H9 (cell line): Measurements from ENCODE around the gene CAMK1G. TPM values are rescaled to one million over a fixed set of nuclear protein-coding genes. Genes with fewer than 3 reads are reported as not detected.
A peak's percentile ranks its signal among the peaks of the same experiment; 100 is the strongest.

Source experiments
- DNase-seq: peaks from one replicate; pipeline ENCODE4 v3.0.0-alpha.2; 2017
- H2AFZ ChIP-seq: one replicate; pipeline ENCODE4 v1.6.1; 2013; ENCODE audit warnings: mild to moderate bottlenecking, low read length, control low read depth, moderate library complexity
- H2AK5ac ChIP-seq: 2 replicates; pipeline ENCODE4 v1.6.1; 2013; ENCODE audit warnings: low read length, control low read depth, mixed read lengths; ENCODE audit not compliant: insufficient read length
- H2BK120ac ChIP-seq: one replicate; pipeline ENCODE4 v1.6.1; 2013; ENCODE audit warnings: low read depth, mild to moderate bottlenecking, low read length, control low read depth, inconsistent platforms; ENCODE audit not compliant: poor library complexity, severe bottlenecking
- H2BK12ac ChIP-seq: 2 replicates; pipeline ENCODE4 v1.6.1; 2013; ENCODE audit warnings: low read length, control low read depth, mixed read lengths, low read depth; ENCODE audit not compliant: insufficient read length
- H2BK15ac ChIP-seq: 2 replicates; pipeline ENCODE4 v1.6.1; 2013; ENCODE audit warnings: low read depth, low read length, control low read depth
- H2BK20ac ChIP-seq: one replicate; pipeline ENCODE4 v1.6.1; 2013; ENCODE audit warnings: low read depth, mild to moderate bottlenecking, low read length, control low read depth, inconsistent platforms; ENCODE audit not compliant: poor library complexity, severe bottlenecking
- H2BK5ac ChIP-seq: 2 replicates; pipeline ENCODE4 v1.6.1; 2013; ENCODE audit warnings: low read length, control low read depth, mixed read lengths; ENCODE audit not compliant: insufficient read length
- H3K14ac ChIP-seq: 2 replicates; pipeline ENCODE4 v1.6.1; 2013; ENCODE audit warnings: low read length, control low read depth; ENCODE audit not compliant: insufficient read depth
- H3K18ac ChIP-seq: 2 replicates; pipeline ENCODE4 v1.6.1; 2013; ENCODE audit warnings: low read depth, mild to moderate bottlenecking, mixed read lengths, low read length, control low read depth; ENCODE audit not compliant: insufficient read length
- H3K23ac ChIP-seq: 2 replicates; pipeline ENCODE4 v1.6.1; 2013; ENCODE audit warnings: low read length, control low read depth, mixed read lengths, low read depth; ENCODE audit not compliant: insufficient read length
- H3K23me2 ChIP-seq: 2 replicates; pipeline ENCODE4 v1.6.1; 2013; ENCODE audit warnings: low read depth, mild to moderate bottlenecking, mixed read lengths, low read length, control low read depth; ENCODE audit not compliant: insufficient read length, poor library complexity, severe bottlenecking
- H3K27ac ChIP-seq: 2 replicates; pipeline ENCODE4 v1.5.1; 2013; ENCODE audit warnings: low read length, control low read depth, mixed read lengths, low read depth; ENCODE audit not compliant: insufficient read length
- H3K27me3 ChIP-seq: 2 replicates; pipeline ENCODE4 v1.6.1; 2013; ENCODE audit warnings: low read length, control low read depth, inconsistent platforms; ENCODE audit not compliant: insufficient read depth
- H3K4ac ChIP-seq: 2 replicates; pipeline ENCODE4 v1.6.1; 2013; ENCODE audit warnings: low read depth, mild to moderate bottlenecking, control low read depth, inconsistent platforms, low read length, moderate library complexity
- H3K4me1 ChIP-seq: 2 replicates; pipeline ENCODE4 v1.6.1; 2013; ENCODE audit warnings: low read length, control low read depth, inconsistent platforms; ENCODE audit not compliant: insufficient read depth
- H3K4me2 ChIP-seq: 2 replicates; pipeline ENCODE4 v1.6.1; 2013; ENCODE audit warnings: low read length, control low read depth, mixed read lengths; ENCODE audit not compliant: insufficient read length, insufficient read depth
- H3K56ac ChIP-seq: 2 replicates; pipeline ENCODE4 v1.6.1; 2013; ENCODE audit warnings: low read depth, mild to moderate bottlenecking, mixed read lengths, low read length, control low read depth; ENCODE audit not compliant: insufficient read length
- H3K79me1 ChIP-seq: 2 replicates; pipeline ENCODE4 v1.6.1; 2013; ENCODE audit warnings: low read depth, mild to moderate bottlenecking, moderate library complexity, low read length, control low read depth, inconsistent platforms; ENCODE audit not compliant: insufficient read depth, poor library complexity, severe bottlenecking
- H3K79me2 ChIP-seq: 2 replicates; pipeline ENCODE4 v1.6.1; 2013; ENCODE audit warnings: low read length, control low read depth, inconsistent platforms; ENCODE audit not compliant: insufficient read depth
- H3K9ac ChIP-seq: 2 replicates; pipeline ENCODE4 v1.6.1; 2013; ENCODE audit warnings: low read length, control low read depth, mixed read lengths; ENCODE audit not compliant: insufficient read length; ENCODE audit errors: extremely low read depth
- H3K9me3 ChIP-seq: one replicate; pipeline ENCODE4 v1.6.1; 2013; ENCODE audit warnings: low read depth, low read length, inconsistent platforms; ENCODE audit not compliant: control insufficient read depth
- H3T11ph ChIP-seq: one replicate; pipeline ENCODE4 v1.6.1; 2013; ENCODE audit warnings: mild to moderate bottlenecking, low read length, control low read depth, inconsistent platforms
- H4K20me1 ChIP-seq: one replicate; pipeline ENCODE4 v1.6.1; 2013; ENCODE audit not compliant: control insufficient read depth, insufficient read length, insufficient read depth
- H4K5ac ChIP-seq: 2 replicates; pipeline ENCODE4 v1.6.1; 2013; ENCODE audit warnings: low read depth, mild to moderate bottlenecking, mixed read lengths, low read length, control low read depth; ENCODE audit not compliant: insufficient read length
- H4K8ac ChIP-seq: replicated peaks from 2 replicates; pipeline ENCODE4 v1.6.1; 2013; ENCODE audit warnings: low read length, control low read depth, mixed read lengths, low read depth; ENCODE audit not compliant: insufficient read length
- H4K91ac ChIP-seq: 2 replicates; pipeline ENCODE4 v1.6.1; 2013; ENCODE audit warnings: low read depth, mild to moderate bottlenecking, moderate library complexity, mixed read lengths, low read length, control low read depth; ENCODE audit not compliant: insufficient read length
- H3K27ac Mint-ChIP-seq, 3 experiments: 2 replicates in 2 of 3; 3 replicates in 1 of 3; pipeline ENCODE4 v1.8.0; 2020 to 2021; ENCODE audit warnings: mixed read lengths in 3 of 3, mild to moderate bottlenecking in 1 of 3, moderate library complexity in 1 of 3
- H3K27me3 Mint-ChIP-seq: 2 replicates; pipeline ENCODE4 v1.8.0; 2021; ENCODE audit warnings: low read depth, mild to moderate bottlenecking, moderate library complexity, mixed read lengths
- H3K36me3 Mint-ChIP-seq, 3 experiments: 2 replicates in 2 of 3; 3 replicates in 1 of 3; pipeline ENCODE4 v1.8.0; 2020 to 2021; ENCODE audit warnings: low read depth in 3 of 3, mixed read lengths in 3 of 3; ENCODE audit not compliant: insufficient read depth in 1 of 3
- H3K4me1 Mint-ChIP-seq, 2 experiments: 2 replicates each; pipeline ENCODE4 v1.8.0; 2020; ENCODE audit warnings: mixed read lengths in 2 of 2
- H3K4me3 Mint-ChIP-seq, 2 experiments: 2 replicates in 1 of 2; 3 replicates in 1 of 2; pipeline ENCODE4 v1.8.0; 2020 to 2021; ENCODE audit warnings: mild to moderate bottlenecking in 2 of 2, mixed read lengths in 2 of 2, moderate library complexity in 1 of 2
- H3K9me3 Mint-ChIP-seq, 2 experiments: 2 replicates in 1 of 2; 3 replicates in 1 of 2; pipeline ENCODE4 v1.8.0; 2020; ENCODE audit warnings: mild to moderate bottlenecking in 2 of 2, mixed read lengths in 2 of 2, moderate library complexity in 1 of 2
- CTCF ChIP-seq: fragments of 200-600 bp; sonication (generic); conservative IDR thresholded peaks from 3 replicates; pipeline ENCODE4 v1.8.0; 2021; ENCODE audit warnings: antibody characterized with exemption, mild to moderate bottlenecking
- WGBS: extraction: QIAGEN DNeasy Blood & Tissue Kit; methylation state at CpG from one replicate; pipeline ENCODE4 v1.1.7; 2013; ENCODE audit warnings: missing lambda C conversion rate, low lambda C conversion rate, mixed read lengths; ENCODE audit not compliant: insufficient read length; ENCODE audit errors: extremely low coverage; 5-methylcytosine and 5-hydroxymethylcytosine counted together
- total RNA-seq: library from RNA; stranded (reverse); gene quantifications from 2 replicates; pipeline ENCODE4 v1.2.1, GENCODE V29; 2021

CAMK1G gene
- total RNA-seq, 1 experiment from 2014 or later: 0.28 TPM

GRCh38 chr1:209534496-209535250 is 48.8 kb upstream of the CAMK1G start:
- H3K4me2 ChIP-seq: no peak overlapping the region
- no peak overlapping the region for H2AK5ac ChIP-seq
- no peak overlapping the region for H4K91ac ChIP-seq
- no peaks in the 10 kb centered on the region for H3K27me3 ChIP-seq
- H2BK12ac ChIP-seq: no peak overlapping the region
- no peak overlapping the region; the same call in 1 of the 2 replicates for H3K14ac ChIP-seq
- no peak overlapping the region for H2BK20ac ChIP-seq
- H3K27ac ChIP-seq: no peak overlapping the region
- H3K4me1 ChIP-seq: peaks cover 7% of the 10 kb centered on the region
- Mint-ChIP-seq H3K4me3 (no peak overlapping the region), H3K27me3 (peaks cover 34% of the 10 kb centered on the region), H3K36me3 (no peaks in the 10 kb centered on the region), H3K27ac (no peak overlapping the region), H3K9me3 (no peaks in the 10 kb centered on the region; a peak in 1 of 5 replicates), H3K4me1 (peaks cover 14 to 22% of the 10 kb centered on the region in 2 experiments)
- H2AFZ ChIP-seq: no peak overlapping the region
- DNase-seq: peak; percentile 44
- H3K4ac ChIP-seq: no peak overlapping the region
- no peaks in the 10 kb centered on the region for H3K79me1 ChIP-seq
- no peak overlapping the region for H3T11ph ChIP-seq
- no peaks in the 10 kb centered on the region for H3K23me2 ChIP-seq
- no peak overlapping the region for H2BK120ac ChIP-seq
- H2BK15ac ChIP-seq: no peak overlapping the region
- no peaks in the 10 kb centered on the region for H4K20me1 ChIP-seq
- TF ChIP-seq CTCF: peak; percentile 39; the same call in 2 of the 3 replicates
- H4K8ac ChIP-seq: no peak overlapping the region
- H3K9ac ChIP-seq: no peak overlapping the region
- H4K5ac ChIP-seq: no peak overlapping the region
- H3K18ac ChIP-seq: peak overlapping the region; percentile 35
- no peak overlapping the region for H3K56ac ChIP-seq
- WGBS: no CpG with 5 or more reads among the region's 8 CpGs
- H3K23ac ChIP-seq: no peak overlapping the region
- H2BK5ac ChIP-seq: no peak overlapping the region
- H3K9me3 ChIP-seq: no peaks in the 10 kb centered on the region
- H3K79me2 ChIP-seq: no peaks in the 10 kb centered on the region
